Ishikawa (cell line): ENCODE data around the gene FAM24B.

Experiments used
- CEBPB ChIP-seq: IDR thresholded peaks from 2 replicates; pipeline ENCODE4 v1.6.1; 2012
- CREB1 ChIP-seq: IDR thresholded peaks from 2 replicates; pipeline ENCODE4 v1.6.1; 2012; ENCODE audit warnings: low read depth
- EGR1 ChIP-seq: IDR thresholded peaks from 2 replicates; pipeline ENCODE4 v1.6.1; 2012
- EP300 ChIP-seq: IDR thresholded peaks from 2 replicates; pipeline ENCODE4 v1.6.1; 2012; ENCODE audit warnings: borderline replicate concordance
- NFIC ChIP-seq: IDR thresholded peaks from 2 replicates; pipeline ENCODE4 v1.6.1; 2012
- RAD21 ChIP-seq: IDR thresholded peaks from 2 replicates; pipeline ENCODE4 v1.6.1; 2012; ENCODE audit warnings: low read depth
- TAF1 ChIP-seq: IDR thresholded peaks from 2 replicates; pipeline ENCODE4 v1.6.1; 2012; ENCODE audit warnings: low read depth, mild to moderate bottlenecking
- TCF12 ChIP-seq: IDR thresholded peaks from 2 replicates; pipeline ENCODE4 v1.6.1; 2012; ENCODE audit warnings: low read depth
- TEAD4 ChIP-seq: IDR thresholded peaks from 2 replicates; pipeline ENCODE4 v1.6.1; 2012
- YY1 ChIP-seq: IDR thresholded peaks from 2 replicates; pipeline ENCODE4 v1.6.1; 2012; ENCODE audit warnings: low read depth
- ZBTB7A ChIP-seq: IDR thresholded peaks from 2 replicates; pipeline ENCODE4 v1.6.1; 2012; ENCODE audit warnings: low read depth
- TF ChIP-seq, protein P1 (sequence below): IDR thresholded peaks from 2 replicates; pipeline ENCODE4 v1.6.1; 2012
- TF ChIP-seq, protein P2 (sequence below): IDR thresholded peaks from 2 replicates; pipeline ENCODE4 v1.6.1; 2012; ENCODE audit warnings: low read depth, mild to moderate bottlenecking

GRCh38 chr10:122850705-122851640 is 28.4 kb downstream of the FAM24B start:
- TF ChIP-seq, protein P1, sequence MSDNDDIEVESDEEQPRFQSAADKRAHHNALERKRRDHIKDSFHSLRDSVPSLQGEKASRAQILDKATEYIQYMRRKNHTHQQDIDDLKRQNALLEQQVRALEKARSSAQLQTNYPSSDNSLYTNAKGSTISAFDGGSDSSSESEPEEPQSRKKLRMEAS, result no peak
- TF ChIP-seq CREB1 (no peak), CEBPB (no peak), TEAD4 (no peak), TAF1 (no peak), YY1 (no peak), RAD21 (no peak), TCF12 (no peak), ZBTB7A (no peak), EGR1 (no peak), EP300 (no peak), NFIC (0 out of 2 replicates have a peak, but pooled peaks have one; percentile 4)
- TF ChIP-seq, protein P2, sequence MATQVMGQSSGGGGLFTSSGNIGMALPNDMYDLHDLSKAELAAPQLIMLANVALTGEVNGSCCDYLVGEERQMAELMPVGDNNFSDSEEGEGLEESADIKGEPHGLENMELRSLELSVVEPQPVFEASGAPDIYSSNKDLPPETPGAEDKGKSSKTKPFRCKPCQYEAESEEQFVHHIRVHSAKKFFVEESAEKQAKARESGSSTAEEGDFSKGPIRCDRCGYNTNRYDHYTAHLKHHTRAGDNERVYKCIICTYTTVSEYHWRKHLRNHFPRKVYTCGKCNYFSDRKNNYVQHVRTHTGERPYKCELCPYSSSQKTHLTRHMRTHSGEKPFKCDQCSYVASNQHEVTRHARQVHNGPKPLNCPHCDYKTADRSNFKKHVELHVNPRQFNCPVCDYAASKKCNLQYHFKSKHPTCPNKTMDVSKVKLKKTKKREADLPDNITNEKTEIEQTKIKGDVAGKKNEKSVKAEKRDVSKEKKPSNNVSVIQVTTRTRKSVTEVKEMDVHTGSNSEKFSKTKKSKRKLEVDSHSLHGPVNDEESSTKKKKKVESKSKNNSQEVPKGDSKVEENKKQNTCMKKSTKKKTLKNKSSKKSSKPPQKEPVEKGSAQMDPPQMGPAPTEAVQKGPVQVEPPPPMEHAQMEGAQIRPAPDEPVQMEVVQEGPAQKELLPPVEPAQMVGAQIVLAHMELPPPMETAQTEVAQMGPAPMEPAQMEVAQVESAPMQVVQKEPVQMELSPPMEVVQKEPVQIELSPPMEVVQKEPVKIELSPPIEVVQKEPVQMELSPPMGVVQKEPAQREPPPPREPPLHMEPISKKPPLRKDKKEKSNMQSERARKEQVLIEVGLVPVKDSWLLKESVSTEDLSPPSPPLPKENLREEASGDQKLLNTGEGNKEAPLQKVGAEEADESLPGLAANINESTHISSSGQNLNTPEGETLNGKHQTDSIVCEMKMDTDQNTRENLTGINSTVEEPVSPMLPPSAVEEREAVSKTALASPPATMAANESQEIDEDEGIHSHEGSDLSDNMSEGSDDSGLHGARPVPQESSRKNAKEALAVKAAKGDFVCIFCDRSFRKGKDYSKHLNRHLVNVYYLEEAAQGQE, result no peak
